ENCODE data around the gene RNASE7.
"Not testable (repeated sequence)": the region's sequence is repeated elsewhere in the genome, so short reads cannot be mapped to it uniquely, and the experiment has no call there.

RNASE7 gene

GRCh38 chr14:21041676-21042433 lies at the start of gene RNASE7:
Gene RNASE7, plus strand, starts transcription at chr14:21042362. Its CDS starts 631 bp downstream, at chr14:21042993.
- no peak for DNase-seq (ENCODE audit: low read depth in 2 of 2)

GRCh38 chr14:20996521-20996920 lies 45.6 kb upstream of the RNASE7 start:
- DNase-seq (ENCODE audit: low read depth in 2 of 2) = no peak

GRCh38 chr14:20997115-20997514 lies 45.0 kb upstream of the RNASE7 start:
- no peak for DNase-seq (ENCODE audit: low read depth in 2 of 2)

- DNase-seq (ENCODE audit: low read depth in 2 of 2) = no peak
These were observed 44.6 kb upstream of the RNASE7 start for GRCh38 chr14:20997564-20997963.

- no peak for DNase-seq (ENCODE audit: low read depth in 2 of 2)
These were observed 44.0 kb upstream of the RNASE7 start for GRCh38 chr14:20998139-20998538.

- no peak for DNase-seq (ENCODE audit: low read depth in 2 of 2)
These were observed 43.3 kb upstream of the RNASE7 start, which contains the start of gene SLC39A2 for GRCh38 chr14:20998674-20999366. Gene SLC39A2, plus strand, starts transcription at chr14:20999293. Its CDS starts 154 bp downstream, at chr14:20999447.

- DNase-seq (ENCODE audit: low read depth in 2 of 2) = no peak
These were observed 42.6 kb upstream of the RNASE7 start for GRCh38 chr14:20999591-20999990.

- no peak for DNase-seq (ENCODE audit: low read depth in 2 of 2)
These were observed 40.9 kb upstream of the RNASE7 start for GRCh38 chr14:21001218-21001617.

GRCh38 chr14:21003788-21004346 lies 38.3 kb upstream of the RNASE7 start:
- no peak for DNase-seq (ENCODE audit: low read depth in 2 of 2)

- not testable (repeated sequence) for DNase-seq (ENCODE audit: low read depth in 2 of 2)
These were observed 32.4 kb upstream of the RNASE7 start for GRCh38 chr14:21009721-21010120.

- no peak for DNase-seq (ENCODE audit: low read depth in 2 of 2)
These were observed 31.0 kb upstream of the RNASE7 start for GRCh38 chr14:21011136-21011535.

- peak; percentile 70 to 84 for DNase-seq (ENCODE audit: low read depth in 2 of 2)
These were observed 27.4 kb upstream of the RNASE7 start for GRCh38 chr14:21014761-21015190.

- no peak for DNase-seq (ENCODE audit: low read depth in 2 of 2)
These were observed 26.9 kb upstream of the RNASE7 start for GRCh38 chr14:21015312-21015711.

GRCh38 chr14:21016413-21017190 lies 25.6 kb upstream of the RNASE7 start:
- DNase-seq (ENCODE audit: low read depth in 2 of 2) = no peak

GRCh38 chr14:21017528-21018245 lies 24.5 kb upstream of the RNASE7 start:
- DNase-seq (ENCODE audit: low read depth in 2 of 2) = no peak

- no peak for DNase-seq (ENCODE audit: low read depth in 2 of 2)
These were observed 23.9 kb upstream of the RNASE7 start for GRCh38 chr14:21018286-21018685.

GRCh38 chr14:21018781-21019180 lies 23.4 kb upstream of the RNASE7 start:
- DNase-seq (ENCODE audit: low read depth in 2 of 2) = no peak

- no peak for DNase-seq (ENCODE audit: low read depth in 2 of 2)
These were observed 22.8 kb upstream of the RNASE7 start for GRCh38 chr14:21019366-21019765.

GRCh38 chr14:21020977-21021545 lies 21.1 kb upstream of the RNASE7 start:
- no peak for DNase-seq (ENCODE audit: low read depth in 2 of 2)

- no peak for DNase-seq (ENCODE audit: low read depth in 2 of 2)
These were observed 19.5 kb upstream of the RNASE7 start for GRCh38 chr14:21022686-21023085.

GRCh38 chr14:21023174-21023573 lies 19.0 kb upstream of the RNASE7 start:
- no peak for DNase-seq (ENCODE audit: low read depth in 2 of 2)

All from stimulated activated CD4-positive, alpha-beta T cell treated with anti-CD3 and anti-CD28 coated beads, Interleukin-1b, Interleukin-23, amount 100 ng/mL, for 4 hours (primary cell).